ENCODE results near the gene CCDC149. TPM values are rescaled to one million over a fixed set of nuclear protein-coding genes. Genes with fewer than 3 reads are reported as not detected.

CCDC149 gene
- polyA plus RNA-seq, 1 experiment, result 13.9 TPM

- peak overlapping the region; percentile 52 for H3K27ac ChIP-seq (ENCODE audit: low read depth, low read length)
- ChIA-PET POLR2A (no interaction called here), CTCF (interaction anchor here (1.1 to 1.4 kb wide), 3 partner anchors 9 to 518 kb away, joined by 3 to 4 read pairs (median 4); partner anchors contain the start of gene ZCCHC4)
- no peak for DNase-seq (ENCODE audit: low read depth, low spot score)
- H3K27me3 ChIP-seq (ENCODE audit: control insufficient read depth, insufficient read depth, low read length), result no peaks in the 10 kb centered on the region
- H3K4me3 ChIP-seq (ENCODE audit: low read depth, low read length), result no peak overlapping the region
- TF ChIP-seq CTCF (IDR thresholded peaks at IDR 0.05; ENCODE audit: low read depth, low read length), result no peak
- peaks cover 4% of the 10 kb centered on the region; the same call in 1 of the 2 replicates for H3K9me3 ChIP-seq (ENCODE audit: control insufficient read depth, insufficient read depth, low read length)
Measured at GRCh38 chr4:24794480-24794879, 118.4 kb downstream of the CCDC149 start.

GRCh38 chr4:24794051-24794450 lies 118.8 kb downstream of the CCDC149 start:
- no peak for DNase-seq (ENCODE audit: low read depth, low spot score)
- ChIA-PET POLR2A (no interaction called here), CTCF (interaction anchor here (1.1 to 1.4 kb wide), 4 partner anchors 8 to 518 kb away, joined by 3 to 4 read pairs (median 4); partner anchors contain the start of gene ZCCHC4)
- Histone ChIP-seq H3K9me3 (ENCODE audit: control insufficient read depth, insufficient read depth, low read length) (no peaks in the 10 kb centered on the region), H3K4me3 (ENCODE audit: low read depth, low read length) (no peak overlapping the region), H3K27ac (ENCODE audit: low read depth, low read length) (peak overlapping the region; percentile 21), H3K27me3 (ENCODE audit: control insufficient read depth, insufficient read depth, low read length) (no peaks in the 10 kb centered on the region)
- no peak for TF ChIP-seq CTCF (IDR thresholded peaks at IDR 0.05; ENCODE audit: low read depth, low read length)

GRCh38 chr4:24793219-24794005 lies 119.4 kb downstream of the CCDC149 start:
- Histone ChIP-seq H3K27ac (ENCODE audit: low read depth, low read length) (no peak overlapping the region), H3K9me3 (ENCODE audit: control insufficient read depth, insufficient read depth, low read length) (no peaks in the 10 kb centered on the region), H3K4me3 (ENCODE audit: low read depth, low read length) (no peak overlapping the region), H3K27me3 (ENCODE audit: control insufficient read depth, insufficient read depth, low read length) (no peaks in the 10 kb centered on the region)
- no peak for DNase-seq (ENCODE audit: low read depth, low spot score)
- ChIA-PET CTCF (interaction anchor here (0.6 to 1.4 kb wide), 6 partner anchors 16 to 519 kb away, joined by 3 to 4 read pairs (median 3); partner anchors contain the start of gene ZCCHC4), POLR2A (no interaction called here)
- peak; percentile 46 for TF ChIP-seq CTCF (IDR thresholded peaks at IDR 0.05; ENCODE audit: low read depth, low read length)

GRCh38 chr4:24792552-24792951 lies 120.3 kb downstream of the CCDC149 start:
- no peak overlapping the region for H3K4me3 ChIP-seq (ENCODE audit: low read depth, low read length)
- ChIA-PET POLR2A (no interaction called here), CTCF (interaction anchor here (0.6 to 1.3 kb wide), 2 partner anchors 17 to 218 kb away, joined by 3 to 4 read pairs; no protein-coding TSS in a partner anchor)
- no peak overlapping the region for H3K27ac ChIP-seq (ENCODE audit: low read depth, low read length)
- no peak for TF ChIP-seq CTCF (IDR thresholded peaks at IDR 0.05; ENCODE audit: low read depth, low read length)
- no peaks in the 10 kb centered on the region for H3K27me3 ChIP-seq (ENCODE audit: control insufficient read depth, insufficient read depth, low read length)
- H3K9me3 ChIP-seq (ENCODE audit: control insufficient read depth, insufficient read depth, low read length), result no peaks in the 10 kb centered on the region
- no peak for DNase-seq (ENCODE audit: low read depth, low spot score)

GRCh38 chr4:24791043-24791442 lies 121.8 kb downstream of the CCDC149 start:
- no peak overlapping the region for H3K27ac ChIP-seq (ENCODE audit: low read depth, low read length)
- no peaks in the 10 kb centered on the region for H3K27me3 ChIP-seq (ENCODE audit: control insufficient read depth, insufficient read depth, low read length)
- H3K9me3 ChIP-seq (ENCODE audit: control insufficient read depth, insufficient read depth, low read length), result 0 out of 2 replicates have a peak, but pooled peaks cover under 1% of the 10 kb centered on the region
- no peak overlapping the region for H3K4me3 ChIP-seq (ENCODE audit: low read depth, low read length)
- ChIA-PET POLR2A (no interaction called here), CTCF (no interaction called here)
- TF ChIP-seq CTCF (IDR thresholded peaks at IDR 0.05; ENCODE audit: low read depth, low read length), result no peak
- no peak for DNase-seq (ENCODE audit: low read depth, low spot score)
